ENCODE data around the gene TCFL5.

Gene TCFL5

DNA sequence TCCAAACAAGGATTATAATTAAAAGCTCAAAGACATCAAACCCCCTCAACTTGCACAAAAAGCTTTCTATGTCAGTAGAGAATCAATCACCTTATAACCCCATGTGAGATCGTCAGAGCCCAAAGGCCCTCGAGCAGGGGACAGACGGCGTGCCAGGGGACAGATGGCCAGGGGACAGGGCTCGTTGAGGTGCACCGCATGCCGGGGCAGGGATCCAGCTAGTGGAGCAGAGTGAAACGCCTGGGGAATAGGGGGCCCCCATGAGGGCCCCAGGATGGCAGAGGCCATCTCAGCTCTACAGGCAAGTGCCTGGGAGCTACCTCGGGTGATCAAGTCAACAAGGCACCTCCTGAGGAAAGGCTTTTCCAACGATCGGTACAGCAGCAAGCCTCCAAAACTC lies 36.0 kb upstream of the TCFL5 start:
- peaks cover 11% of the 10 kb centered on the region for H3K36me3 ChIP-seq (replicated peaks; ENCODE audit: insufficient read depth, low read length)
- TF ChIP-seq, protein P1, sequence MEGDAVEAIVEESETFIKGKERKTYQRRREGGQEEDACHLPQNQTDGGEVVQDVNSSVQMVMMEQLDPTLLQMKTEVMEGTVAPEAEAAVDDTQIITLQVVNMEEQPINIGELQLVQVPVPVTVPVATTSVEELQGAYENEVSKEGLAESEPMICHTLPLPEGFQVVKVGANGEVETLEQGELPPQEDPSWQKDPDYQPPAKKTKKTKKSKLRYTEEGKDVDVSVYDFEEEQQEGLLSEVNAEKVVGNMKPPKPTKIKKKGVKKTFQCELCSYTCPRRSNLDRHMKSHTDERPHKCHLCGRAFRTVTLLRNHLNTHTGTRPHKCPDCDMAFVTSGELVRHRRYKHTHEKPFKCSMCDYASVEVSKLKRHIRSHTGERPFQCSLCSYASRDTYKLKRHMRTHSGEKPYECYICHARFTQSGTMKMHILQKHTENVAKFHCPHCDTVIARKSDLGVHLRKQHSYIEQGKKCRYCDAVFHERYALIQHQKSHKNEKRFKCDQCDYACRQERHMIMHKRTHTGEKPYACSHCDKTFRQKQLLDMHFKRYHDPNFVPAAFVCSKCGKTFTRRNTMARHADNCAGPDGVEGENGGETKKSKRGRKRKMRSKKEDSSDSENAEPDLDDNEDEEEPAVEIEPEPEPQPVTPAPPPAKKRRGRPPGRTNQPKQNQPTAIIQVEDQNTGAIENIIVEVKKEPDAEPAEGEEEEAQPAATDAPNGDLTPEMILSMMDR (IDR thresholded peaks at IDR 0.05; ENCODE audit: low read length) = no peak
- TF ChIP-seq EZH2phosphoT487 (IDR thresholded peaks at IDR 0.05; ENCODE audit: low read length) = no peak
- TF ChIP-seq EZH2 (optimal IDR thresholded peaks at IDR 0.05; ENCODE audit: low read depth, low read length) = no peak
- no peaks in the 10 kb centered on the region for H4K20me1 ChIP-seq (ENCODE audit: insufficient read depth, low read length)
- H3K27ac ChIP-seq (ENCODE audit: low read length) = no peak overlapping the region
- H3K4me2 ChIP-seq (ENCODE audit: low read depth, low read length) = no peak overlapping the region
- peaks cover 10% of the 10 kb centered on the region for H3K4me1 ChIP-seq (ENCODE audit: low read length)
- no peaks in the 10 kb centered on the region for H3K27me3 ChIP-seq (replicated peaks; ENCODE audit: insufficient read depth, low read length)
- H2AFZ ChIP-seq (ENCODE audit: low read length) = no peak overlapping the region
- no peaks in the 10 kb centered on the region for H3K79me2 ChIP-seq (ENCODE audit: low read length)
- no peak overlapping the region for H3K9ac ChIP-seq (ENCODE audit: low read length)
- no peak overlapping the region for H3K4me3 ChIP-seq (ENCODE audit: low read length)
- H3F3A ChIP-seq (ENCODE audit: insufficient read depth, low read length) = peaks cover 17% of the 10 kb centered on the region; the same call in 1 of the 2 replicates
- H3K9me2 ChIP-seq (replicated peaks; ENCODE audit: insufficient read depth, low read length) = no peaks in the 10 kb centered on the region
- no peak for DNase-seq
- H3K9me3 ChIP-seq (replicated peaks; ENCODE audit: insufficient read depth, low read length) = no peaks in the 10 kb centered on the region

DNA sequence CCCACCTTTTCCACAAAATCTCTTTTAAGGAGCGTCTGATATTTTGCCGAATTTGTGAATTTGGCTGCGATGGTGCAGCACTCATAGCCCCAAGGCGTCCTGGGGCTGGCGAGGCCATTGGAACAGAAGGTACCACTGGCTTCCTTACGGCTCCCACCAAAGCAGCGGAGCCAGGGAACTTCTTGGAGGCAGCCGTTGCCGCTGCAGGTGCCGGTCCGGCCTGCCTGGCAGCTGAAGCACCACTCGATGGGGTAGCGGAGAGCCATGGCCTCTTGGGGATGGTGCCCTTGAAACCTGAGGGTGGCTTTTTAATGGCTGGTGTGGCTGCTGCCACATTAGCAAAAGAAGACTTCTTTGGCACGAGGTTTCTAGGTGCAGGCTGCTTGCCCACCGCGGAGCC lies 34.9 kb upstream of the TCFL5 start:
- Histone ChIP-seq H3K9me3 (replicated peaks; ENCODE audit: insufficient read depth, low read length) (no peaks in the 10 kb centered on the region), H3K9me2 (replicated peaks; ENCODE audit: insufficient read depth, low read length) (no peaks in the 10 kb centered on the region), H3K36me3 (replicated peaks; ENCODE audit: insufficient read depth, low read length) (peaks cover 12% of the 10 kb centered on the region), H3K27ac (ENCODE audit: low read length) (no peak overlapping the region), H3F3A (ENCODE audit: insufficient read depth, low read length) (peaks cover 11% of the 10 kb centered on the region; the same call in 1 of the 2 replicates), H2AFZ (ENCODE audit: low read length) (no peak overlapping the region), H3K4me2 (ENCODE audit: low read depth, low read length) (no peak overlapping the region), H3K27me3 (replicated peaks; ENCODE audit: insufficient read depth, low read length) (no peaks in the 10 kb centered on the region), H3K79me2 (ENCODE audit: low read length) (no peaks in the 10 kb centered on the region), H3K9ac (ENCODE audit: low read length) (no peak overlapping the region), H3K4me1 (ENCODE audit: low read length) (peaks cover 10% of the 10 kb centered on the region), H4K20me1 (ENCODE audit: insufficient read depth, low read length) (no peaks in the 10 kb centered on the region), H3K4me3 (ENCODE audit: low read length) (no peak overlapping the region)
- no peak for DNase-seq
- TF ChIP-seq, protein P1 (IDR thresholded peaks at IDR 0.05; ENCODE audit: low read length) = no peak
- no peak for TF ChIP-seq EZH2 (optimal IDR thresholded peaks at IDR 0.05; ENCODE audit: low read depth, low read length)
- no peak for TF ChIP-seq EZH2phosphoT487 (IDR thresholded peaks at IDR 0.05; ENCODE audit: low read length)

DNA sequence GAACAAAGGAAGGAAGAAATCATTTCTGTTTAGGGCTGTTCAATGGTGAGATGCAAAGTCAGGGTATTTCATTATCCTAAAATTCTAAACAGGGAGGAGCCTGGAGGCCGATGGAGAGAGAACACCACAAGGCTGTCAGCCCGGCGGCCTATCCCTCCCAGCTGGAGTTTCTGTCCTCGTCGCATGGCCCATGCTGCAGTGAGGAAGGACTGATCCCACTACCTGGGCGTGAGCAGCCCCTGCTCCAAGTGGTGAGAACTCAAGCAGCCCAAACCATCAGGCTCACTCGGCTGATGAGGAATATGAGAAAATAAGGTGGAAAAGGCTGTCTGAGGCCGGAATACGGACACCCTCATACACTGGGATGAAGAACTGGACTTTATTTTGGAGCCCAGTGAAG lies 33.9 kb upstream of the TCFL5 start:
- Histone ChIP-seq H3K27me3 (replicated peaks; ENCODE audit: insufficient read depth, low read length) (no peaks in the 10 kb centered on the region), H3K9ac (ENCODE audit: low read length) (no peak overlapping the region), H3K79me2 (ENCODE audit: low read length) (no peaks in the 10 kb centered on the region), H2AFZ (ENCODE audit: low read length) (no peak overlapping the region), H3K27ac (ENCODE audit: low read length) (no peak overlapping the region), H3F3A (ENCODE audit: insufficient read depth, low read length) (0 out of 2 replicates have a peak, but pooled peaks cover under 1% of the 10 kb centered on the region), H3K36me3 (replicated peaks; ENCODE audit: insufficient read depth, low read length) (peaks cover 12% of the 10 kb centered on the region), H3K4me1 (ENCODE audit: low read length) (peaks cover 10% of the 10 kb centered on the region), H3K9me3 (replicated peaks; ENCODE audit: insufficient read depth, low read length) (no peaks in the 10 kb centered on the region), H3K4me3 (ENCODE audit: low read length) (no peak overlapping the region), H3K9me2 (replicated peaks; ENCODE audit: insufficient read depth, low read length) (no peaks in the 10 kb centered on the region), H4K20me1 (ENCODE audit: insufficient read depth, low read length) (no peaks in the 10 kb centered on the region), H3K4me2 (ENCODE audit: low read depth, low read length) (no peak overlapping the region)
- DNase-seq = no peak
- TF ChIP-seq, protein P1 (IDR thresholded peaks at IDR 0.05; ENCODE audit: low read length) = no peak
